HG03442 (cell line): Measurements from ENCODE around the gene PRR15.

Source experiments
- ATAC-seq: cut with Tn5 transposase; IDR thresholded peaks from one replicate; pipeline ENCODE4 v1.9.1; 2021; ENCODE audit warnings: mild to moderate bottlenecking, moderate library complexity; ENCODE audit not compliant: unreplicated experiment

Gene PRR15

GRCh38 chr7:29607889-29608288, 44.3 kb downstream of the PRR15 start:
- ATAC-seq: no peak

DNA sequence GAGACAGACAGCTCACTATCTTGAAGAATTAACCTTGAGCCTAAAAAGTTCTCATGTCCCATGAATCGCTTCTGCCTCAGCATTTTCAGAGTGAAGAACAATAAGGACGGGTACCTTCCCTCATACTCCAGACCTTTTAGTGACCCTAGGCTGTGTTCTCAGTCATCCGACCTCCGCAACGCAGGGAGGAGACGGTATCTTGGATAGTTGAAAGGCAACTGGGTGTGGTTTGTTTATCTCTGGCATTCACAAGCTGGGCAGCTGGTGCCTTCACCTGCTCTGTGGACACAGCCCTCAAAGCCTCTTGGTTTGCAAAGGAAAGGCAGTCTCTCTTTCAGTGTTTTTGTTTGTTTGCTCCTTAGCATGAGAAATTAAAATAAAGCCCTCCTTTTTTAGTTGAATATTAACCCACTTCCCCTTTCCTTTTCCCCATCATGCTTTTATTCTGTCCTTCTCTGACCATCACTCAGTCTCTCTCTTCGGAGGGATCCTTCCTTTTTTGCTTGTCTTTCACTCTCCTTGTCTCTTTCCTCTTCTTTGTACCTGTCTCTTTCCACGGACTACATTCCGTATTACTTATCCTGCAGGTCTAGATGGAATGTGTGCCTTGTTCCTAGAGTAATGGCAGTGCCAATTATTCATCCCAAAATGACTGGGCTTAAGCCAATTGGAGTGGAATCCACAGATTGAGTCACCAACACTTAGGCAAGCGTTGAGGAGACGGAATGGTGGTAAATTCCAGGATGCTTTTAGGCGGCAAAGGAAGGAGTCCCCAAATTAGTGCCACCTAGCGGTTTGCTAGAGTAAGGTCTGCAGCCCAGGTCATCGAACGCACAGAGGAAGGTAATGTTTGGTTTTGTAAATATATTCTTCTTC, 45.8 kb downstream of the PRR15 start:
- no peak for ATAC-seq

- no peak for ATAC-seq
Observed at GRCh38 chr7:29610086-29610485, 46.5 kb downstream of the PRR15 start.

DNA sequence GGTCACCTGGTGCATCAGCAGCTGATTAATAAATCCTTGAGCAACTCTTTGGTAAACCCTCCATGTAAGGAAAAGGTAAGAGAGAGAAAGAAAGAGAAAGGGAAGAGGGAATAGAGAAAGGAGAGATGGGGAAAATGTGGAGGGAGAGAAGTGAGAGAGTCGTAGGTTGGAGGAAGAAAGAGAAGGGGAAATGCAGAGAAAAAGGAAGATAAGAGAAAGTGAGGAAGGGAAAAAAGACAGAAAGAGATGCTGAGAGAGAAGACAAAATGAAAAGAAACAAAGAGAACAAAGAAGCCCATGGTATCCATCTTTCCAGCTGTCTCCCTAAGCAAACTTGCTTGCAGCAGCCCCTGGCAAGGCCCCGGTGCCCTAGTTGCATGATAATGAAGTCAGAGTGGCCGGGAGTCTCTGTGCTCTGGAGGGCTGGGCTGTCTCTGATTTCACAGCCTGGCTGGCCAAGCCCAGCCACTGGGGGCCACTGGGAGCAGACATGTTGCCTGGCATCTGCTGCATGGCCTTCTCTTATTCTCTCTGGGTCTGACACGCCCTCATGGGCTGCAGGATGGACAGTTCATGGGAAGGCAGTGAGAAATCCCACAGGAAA, 48.4 kb downstream of the PRR15 start:
- no peak for ATAC-seq

- no peak for ATAC-seq
Observed at GRCh38 chr7:29612596-29612995, 49.0 kb downstream of the PRR15 start.

DNA sequence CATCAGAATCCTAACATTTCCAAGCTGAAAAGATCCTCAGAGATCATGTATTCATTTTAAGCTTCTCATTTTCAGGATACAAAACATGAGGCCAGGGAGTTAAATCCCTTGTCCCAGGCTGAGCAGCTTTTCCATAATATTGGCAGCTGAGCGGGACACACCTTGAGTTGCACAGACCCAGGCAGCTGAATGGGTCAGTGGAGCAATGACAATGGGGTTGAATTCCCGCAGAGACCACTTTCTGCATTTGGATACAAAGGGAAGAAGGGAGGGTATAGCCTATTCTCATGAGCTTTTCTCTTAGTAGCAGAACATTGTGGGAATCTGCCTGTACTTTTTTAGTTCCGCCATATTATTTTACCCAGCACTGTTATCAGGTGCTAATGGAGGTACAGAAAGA, 49.5 kb downstream of the PRR15 start:
- ATAC-seq: no peak

GRCh38 chr7:29614229-29614628, 50.6 kb downstream of the PRR15 start:
- no peak for ATAC-seq
